SU-DHL-6 (cell line): Measurements from ENCODE around the gene SOCS3.

Source experiments
- H2AFZ ChIP-seq: fragments of 200-600 bp; sonication (generic); 2 replicates; pipeline ENCODE4 v1.6.1; 2014; ENCODE audit warnings: low read depth, mild to moderate bottlenecking, moderate library complexity, mixed read lengths, antibody characterized with exemption, low read length; ENCODE audit not compliant: severe bottlenecking
- H3F3A ChIP-seq: fragments of 200-600 bp; shearing (Covaris generic); 2 replicates; pipeline ENCODE4 v1.6.0; 2016; ENCODE audit warnings: antibody characterized with exemption, mild to moderate bottlenecking; ENCODE audit not compliant: insufficient read depth
- H3K27ac ChIP-seq: fragments of 200-600 bp; sonication (generic); 2 replicates; pipeline ENCODE4 v1.5.1; 2016; ENCODE audit warnings: low read depth, mild to moderate bottlenecking, low read length, moderate library complexity, mixed read lengths
- H3K27me3 ChIP-seq: fragments of 200-600 bp; sonication (generic), shearing (Covaris generic); 2 replicates; pipeline ENCODE4 v1.6.0; 2014; ENCODE audit warnings: mild to moderate bottlenecking, low read length
- H3K36me3 ChIP-seq: fragments of 200-600 bp; sonication (generic); 2 replicates; pipeline ENCODE4 v1.6.1; 2014; ENCODE audit warnings: mild to moderate bottlenecking, low read length, mixed read lengths
- H3K4me2 ChIP-seq: fragments of 300-600, 200-600 bp; shearing (Covaris generic), sonication (generic); 2 replicates; pipeline ENCODE4 v1.6.0; 2014; ENCODE audit warnings: low read length, low read depth, mild to moderate bottlenecking; ENCODE audit not compliant: poor library complexity, severe bottlenecking
- H3K4me3 ChIP-seq: fragments of 200-600 bp; sonication (generic); 2 replicates; pipeline ENCODE4 v1.5.1; 2014; ENCODE audit warnings: antibody characterized with exemption, low read length, mild to moderate bottlenecking, mixed read lengths; ENCODE audit not compliant: insufficient read depth, poor library complexity, severe bottlenecking
- H3K79me2 ChIP-seq: fragments of 200-600 bp; sonication (generic); 2 replicates; pipeline ENCODE4 v1.6.1; 2014; ENCODE audit warnings: mild to moderate bottlenecking, low read length, moderate library complexity; ENCODE audit not compliant: insufficient read depth
- H3K9ac ChIP-seq: fragments of 200-600 bp; sonication (generic); 2 replicates; pipeline ENCODE4 v1.7.0; 2014; ENCODE audit warnings: mild to moderate bottlenecking, low read length
- H3K9me2 ChIP-seq: fragments of 200-600 bp; sonication (generic); replicated peaks from 2 replicates; pipeline ENCODE4 v1.6.1; 2014; ENCODE audit warnings: low read length; ENCODE audit not compliant: insufficient read depth
- H3K9me3 ChIP-seq: fragments of 200-600 bp; sonication (generic); 2 replicates; pipeline ENCODE4 v1.6.1; 2014; ENCODE audit warnings: low read length, mixed read lengths; ENCODE audit not compliant: insufficient read depth
- H4K20me1 ChIP-seq: fragments of 200-600 bp; sonication (generic); 2 replicates; pipeline ENCODE4 v1.6.1; 2014; ENCODE audit warnings: low read depth, mild to moderate bottlenecking, antibody characterized with exemption, low read length, moderate library complexity, mixed read lengths
- CTCF ChIP-seq: fragments of 200-600 bp; sonication (generic); IDR thresholded peaks from one replicate; pipeline ENCODE4 v1.5.1; 2017; ENCODE audit warnings: antibody characterized with exemption, mild to moderate bottlenecking, low read length, moderate library complexity; ENCODE audit not compliant: insufficient read depth, poor library complexity, severe bottlenecking
- EZH2phosphoT487 ChIP-seq: fragments of 200-600 bp; sonication (generic), shearing (Covaris generic); conservative IDR thresholded peaks from 2 replicates; pipeline ENCODE4 v1.6.1; 2018; ENCODE audit warnings: mild to moderate bottlenecking, antibody characterized with exemption, low read length, moderate library complexity, mixed read lengths

Gene SOCS3

GRCh38 chr17:78322858-78323455 is 36.9 kb downstream of the SOCS3 start:
- Histone ChIP-seq H3K9me2 (no peaks in the 10 kb centered on the region), H3K27me3 (no peaks in the 10 kb centered on the region)

GRCh38 chr17:78322327-78322857 is 37.5 kb downstream of the SOCS3 start:
- no peaks in the 10 kb centered on the region for H3K9me3 ChIP-seq
- H3K79me2 ChIP-seq = no peaks in the 10 kb centered on the region
- H3K27ac ChIP-seq = no peak overlapping the region
- no peaks in the 10 kb centered on the region for H3K27me3 ChIP-seq
- no peak overlapping the region for H3K9ac ChIP-seq
- no peak for TF ChIP-seq EZH2phosphoT487
- TF ChIP-seq CTCF = no peak
- no peaks in the 10 kb centered on the region for H4K20me1 ChIP-seq
- H3K4me2 ChIP-seq = no peak overlapping the region
- no peaks in the 10 kb centered on the region for H3K36me3 ChIP-seq
- no peaks in the 10 kb centered on the region for H3F3A ChIP-seq
- no peak overlapping the region for H3K4me3 ChIP-seq
- H2AFZ ChIP-seq = no peak overlapping the region
- no peaks in the 10 kb centered on the region for H3K9me2 ChIP-seq

More at GRCh38 chr17:78322858-78323455, 36.9 kb downstream of the SOCS3 start:
- Histone ChIP-seq H3K36me3 (no peaks in the 10 kb centered on the region), H3K27ac (no peak overlapping the region), H3K4me2 (no peak overlapping the region), H4K20me1 (no peaks in the 10 kb centered on the region), H2AFZ (no peak overlapping the region), H3K4me3 (no peak overlapping the region), H3K9ac (no peak overlapping the region), H3K9me3 (no peaks in the 10 kb centered on the region), H3K79me2 (no peaks in the 10 kb centered on the region), H3F3A (no peaks in the 10 kb centered on the region)
- TF ChIP-seq CTCF = no peak
- TF ChIP-seq EZH2phosphoT487 = no peak

GRCh38 chr17:78318843-78319242 is 41.0 kb downstream of the SOCS3 start:
- H2AFZ ChIP-seq = no peak overlapping the region
- TF ChIP-seq CTCF = no peak
- no peak for TF ChIP-seq EZH2phosphoT487
- no peaks in the 10 kb centered on the region for H3K79me2 ChIP-seq
- H3K27ac ChIP-seq = no peak overlapping the region
- H3K4me2 ChIP-seq = no peak overlapping the region
- no peaks in the 10 kb centered on the region for H3F3A ChIP-seq
- H3K9ac ChIP-seq = no peak overlapping the region
- no peaks in the 10 kb centered on the region for H3K36me3 ChIP-seq
- H3K9me2 ChIP-seq = no peaks in the 10 kb centered on the region
- H4K20me1 ChIP-seq = no peaks in the 10 kb centered on the region
- no peak overlapping the region for H3K4me3 ChIP-seq
- H3K9me3 ChIP-seq = no peaks in the 10 kb centered on the region
- no peaks in the 10 kb centered on the region for H3K27me3 ChIP-seq
